Adrenal gland (tissue), 12 donors: ENCODE measurements around the gene SNX32. TPM values are rescaled to one million over a fixed set of nuclear protein-coding genes. Genes with fewer than 3 reads are reported as not detected.

ENCODE experiments used
- DNase-seq, 7 donors: peaks; one replicate each; pipeline ENCODE4 v3.0.0-alpha.2; 2019 to 2020
- H3K27ac ChIP-seq, 5 donors: fragments of 200-600 bp; sonication (generic) in 4 of 5; 1 replicate in 3 of 5; 2 replicates in 2 of 5; pipeline versions ENCODE4 v1.5.1 to v1.8.0; 2016 to 2020; ENCODE audit warnings: mild to moderate bottlenecking in 1 of 5
- H3K27me3 ChIP-seq: fragments of 200-600 bp; 2 replicates; pipeline ENCODE4 v1.8.0; 2021
- H3K36me3 ChIP-seq, 2 donors: fragments of 200-600 bp; replicated peaks in 1 of 2; 1 replicate in 1 of 2; 2 replicates in 1 of 2; pipeline versions ENCODE4 v1.5.1 to v1.8.0; 2018 to 2022
- H3K4me1 ChIP-seq, 2 donors: fragments of 200-600 bp; replicated peaks in 1 of 2; 1 replicate in 1 of 2; 2 replicates in 1 of 2; pipeline versions ENCODE4 v1.5.1 to v1.8.0; 2018 to 2021
- H3K4me3 ChIP-seq, 4 donors: fragments of 200-600 bp; sonication (generic) in 3 of 4; one replicate each; pipeline ENCODE4 v1.5.1; 2016 to 2018
- H3K9me3 ChIP-seq, 3 donors: fragments of 200-600 bp; sonication (generic) in 1 of 3; replicated peaks in 1 of 3; 1 replicate in 2 of 3; 2 replicates in 1 of 3; pipeline versions ENCODE4 v1.5.1 to v1.8.0; 2016 to 2021
- POLR2A ChIP-seq, 2 donors: fragments of 450-650 bp; IDR thresholded peaks; one replicate each; pipeline ENCODE4 v1.6.1; 2017; ENCODE audit warnings: antibody characterized with exemption in 2 of 2, mild to moderate bottlenecking in 2 of 2, moderate library complexity in 1 of 2
- WGBS, 4 donors: extraction: QIAGEN DNeasy Blood & Tissue Kit in 2 of 4; methylation state at CpG; one replicate each; pipeline versions ENCODE4 v1.1.5 to v1.1.7; 2013 to 2017; 5-methylcytosine and 5-hydroxymethylcytosine counted together
- intact Hi-C, 2 donors: fragments of 100-400 bp; cut with DNase I; formaldehyde crosslinking; loops; one replicate each; pipeline versions ENCODE4 v1.14.1 to v1.15.0; 2022 to 2023
- polyA plus RNA-seq, 3 donors: library from polyadenylated mRNA; stranded (reverse); fragments of 200-250 nt in 2 of 3; fragments of 350-450 nt in 1 of 3; fragmentation: Illumina TruSeq in 1 of 3; extraction: RNeasy Lipid Tissue Mini Kit (QIAGEN cat#74804) in 1 of 3; gene quantifications; one replicate each; pipeline ENCODE4 v1.2.3, GENCODE V29; 2013 to 2014
- total RNA-seq, 9 donors: library from RNA; depleted of rRNA in 4 of 9; stranded (reverse); fragments of >200 nt in 4 of 9; fragments of 120-200 nt in 1 of 9; fragmentation: NEBNext Ultra II Directional in 1 of 9; extraction: Animal tissue kit (Norgen Biotek cat#: 25700) in 1 of 9; gene quantifications; one replicate each; pipeline versions ENCODE4 v1.1.0 to v1.2.4, GENCODE V29; 2013 to 2023
- TF ChIP-seq, protein P1 (sequence below), 6 experiments: fragments of 450-650 bp in 4 of 6; fragments of 200-600 bp in 2 of 6; sonication (generic) in 1 of 6; IDR thresholded peaks; 1 replicate in 5 of 6; 2 replicates in 1 of 6; pipeline versions ENCODE4 v1.5.1 to v1.8.0; 2016 to 2021; ENCODE audit warnings: antibody characterized with exemption in 6 of 6, mild to moderate bottlenecking in 2 of 6, moderate library complexity in 1 of 6
- donor health status: healthy with polysubstance abuse.
- donor health status: Bipolar disorder and iron deficiency.
- donor health status: DM: yes; HTN: yes; CAD: no.
- donor health status: DM: no; HTN: no; CAD: no.
- donor health status: DM: no; HTN: no; CAD: no.
- donor health status: DM: yes; HTN: yes; CAD: no.

Gene SNX32
- total and polyA plus RNA-seq, 12 donors = 0.11 to 1.2 (median 0.50) TPM; not detected in 3

DNA sequence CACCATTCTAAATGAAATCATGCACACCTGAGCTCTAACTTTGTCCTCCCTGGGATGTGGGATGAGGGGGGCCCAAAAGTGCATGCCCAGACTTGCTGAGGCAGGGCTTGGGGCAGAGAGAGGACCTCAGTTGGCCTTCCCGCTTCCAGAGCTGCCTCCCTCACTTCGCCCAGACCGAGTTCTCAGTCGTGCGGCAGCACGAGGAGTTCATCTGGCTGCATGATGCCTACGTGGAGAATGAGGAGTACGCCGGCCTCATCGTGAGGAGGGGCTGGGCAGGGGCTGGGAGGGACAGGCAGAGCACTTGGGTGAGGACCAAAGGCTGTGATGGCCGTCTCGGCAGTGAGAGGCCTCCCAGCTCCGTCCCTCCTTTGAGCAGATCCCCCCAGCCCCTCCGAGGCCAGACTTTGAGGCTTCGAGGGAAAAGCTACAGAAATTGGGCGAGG, 16.0 kb downstream of the SNX32 start:
- H3K9me3 ChIP-seq = no peaks in the 10 kb centered on the region

DNA sequence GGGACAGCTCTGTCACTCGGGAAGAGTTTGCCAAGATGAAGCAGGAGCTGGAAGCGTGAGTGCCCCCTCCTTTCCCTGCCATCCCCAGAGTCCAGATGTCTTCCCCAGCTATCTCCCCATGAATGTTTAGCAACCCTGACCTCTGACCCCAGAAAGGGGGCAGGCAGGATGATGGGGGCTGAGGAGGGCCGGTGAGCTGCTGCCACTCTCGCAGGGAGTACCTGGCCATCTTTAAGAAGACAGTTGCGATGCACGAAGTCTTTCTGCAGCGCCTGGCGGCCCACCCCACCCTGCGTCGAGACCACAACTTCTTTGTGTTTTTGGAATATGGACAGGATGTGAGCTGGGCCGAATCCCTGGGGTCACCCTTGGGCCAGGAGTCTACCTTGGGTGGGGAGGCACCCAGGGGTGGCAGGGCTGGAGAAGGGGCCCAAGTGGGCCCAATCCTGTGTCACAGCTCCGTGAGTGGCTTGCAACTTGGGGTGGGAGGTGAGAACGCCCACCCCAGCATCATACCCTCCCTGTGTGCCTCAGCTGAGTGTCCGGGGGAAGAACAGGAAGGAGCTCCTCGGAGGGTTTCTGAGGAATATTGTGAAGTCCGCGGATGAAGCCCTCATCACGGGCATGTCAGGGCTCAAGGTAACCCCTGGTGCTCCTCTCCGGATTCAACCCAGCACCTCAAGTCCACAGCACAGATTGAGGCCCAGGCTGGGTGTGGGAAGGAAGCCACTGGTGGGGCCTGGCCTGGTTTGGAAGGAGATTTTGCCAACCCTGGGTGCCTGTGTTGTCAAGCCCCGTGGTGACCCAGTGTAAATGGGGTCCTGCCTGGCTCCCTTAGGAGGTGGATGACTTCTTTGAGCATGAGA, 16.7 kb downstream of the SNX32 start:
- H3K4me1 ChIP-seq = peaks cover 0 to 3% of the 10 kb centered on the region in 2 donors
- DNase-seq = peak in 1 of 7 donors; percentile 30
- TF ChIP-seq, protein P1, sequence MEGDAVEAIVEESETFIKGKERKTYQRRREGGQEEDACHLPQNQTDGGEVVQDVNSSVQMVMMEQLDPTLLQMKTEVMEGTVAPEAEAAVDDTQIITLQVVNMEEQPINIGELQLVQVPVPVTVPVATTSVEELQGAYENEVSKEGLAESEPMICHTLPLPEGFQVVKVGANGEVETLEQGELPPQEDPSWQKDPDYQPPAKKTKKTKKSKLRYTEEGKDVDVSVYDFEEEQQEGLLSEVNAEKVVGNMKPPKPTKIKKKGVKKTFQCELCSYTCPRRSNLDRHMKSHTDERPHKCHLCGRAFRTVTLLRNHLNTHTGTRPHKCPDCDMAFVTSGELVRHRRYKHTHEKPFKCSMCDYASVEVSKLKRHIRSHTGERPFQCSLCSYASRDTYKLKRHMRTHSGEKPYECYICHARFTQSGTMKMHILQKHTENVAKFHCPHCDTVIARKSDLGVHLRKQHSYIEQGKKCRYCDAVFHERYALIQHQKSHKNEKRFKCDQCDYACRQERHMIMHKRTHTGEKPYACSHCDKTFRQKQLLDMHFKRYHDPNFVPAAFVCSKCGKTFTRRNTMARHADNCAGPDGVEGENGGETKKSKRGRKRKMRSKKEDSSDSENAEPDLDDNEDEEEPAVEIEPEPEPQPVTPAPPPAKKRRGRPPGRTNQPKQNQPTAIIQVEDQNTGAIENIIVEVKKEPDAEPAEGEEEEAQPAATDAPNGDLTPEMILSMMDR (IDR thresholded peaks at IDR 0.05) = no peak
- TF ChIP-seq POLR2A (IDR thresholded peaks at IDR 0.05) = no peak
- no peak overlapping the region for H3K4me3 ChIP-seq
- intact Hi-C loops = no loop called here
- no peaks in the 10 kb centered on the region for H3K9me3 ChIP-seq
- WGBS, 4 donors = 68 to 80% (median 76%) methylated on average over 6 to 20 of the region's 20 CpGs
- H3K36me3 ChIP-seq = peaks cover 0 to 39% of the 10 kb centered on the region in 2 donors
- no peak overlapping the region for H3K27ac ChIP-seq
- no peaks in the 10 kb centered on the region for H3K27me3 ChIP-seq

More for the DNA sequence above, 16.0 kb downstream of the SNX32 start:
- Histone ChIP-seq H3K27ac (no peak overlapping the region), H3K4me1 (no peaks in the 10 kb centered on the region), H3K4me3 (no peak overlapping the region), H3K27me3 (no peaks in the 10 kb centered on the region), H3K36me3 (peaks cover 0 to 32% of the 10 kb centered on the region in 2 donors)
- intact Hi-C loops = no loop called here
- no peak for DNase-seq
- WGBS, 4 donors = 45 to 56% (median 49%) methylated on average over 12 to 16 of the region's 16 CpGs
- TF ChIP-seq, protein P1 (IDR thresholded peaks at IDR 0.05) = no peak
- TF ChIP-seq POLR2A (IDR thresholded peaks at IDR 0.05) = no peak

DNA sequence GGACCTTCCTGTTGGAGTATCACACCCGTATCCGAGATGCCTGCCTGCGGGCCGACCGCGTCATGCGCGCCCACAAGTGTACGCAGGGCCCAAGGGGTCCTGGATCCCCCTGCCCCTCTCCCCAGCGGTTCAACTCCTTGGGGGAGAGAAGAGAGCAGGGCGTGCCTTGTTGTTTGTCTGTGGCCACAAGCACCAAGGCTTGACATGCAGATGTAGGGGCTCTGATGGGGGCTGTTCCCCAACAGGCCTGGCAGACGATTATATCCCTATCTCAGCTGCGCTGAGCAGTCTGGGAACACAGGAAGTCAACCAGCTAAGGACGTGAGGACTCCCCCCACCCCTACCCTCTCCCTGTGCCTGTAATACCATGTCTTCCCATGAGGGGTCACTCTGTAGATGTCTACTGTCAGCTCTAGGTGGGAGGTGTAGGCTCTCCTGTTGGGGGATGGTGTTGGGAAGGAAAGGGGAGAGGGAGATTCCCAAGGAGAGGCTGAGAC, 17.4 kb downstream of the SNX32 start:
- TF ChIP-seq POLR2A (IDR thresholded peaks at IDR 0.05) = peak in 1 of 2 donors; percentile 7
- TF ChIP-seq, protein P1 (IDR thresholded peaks at IDR 0.05) = peak in 5 of 6 experiments; percentile 10 to 49 (median 24)
- DNase-seq = no peak
- H3K4me1 ChIP-seq = peaks cover 0 to 7% of the 10 kb centered on the region in 2 donors
- H3K27me3 ChIP-seq = no peaks in the 10 kb centered on the region
- no peak overlapping the region for H3K27ac ChIP-seq
- H3K36me3 ChIP-seq = peaks cover 0 to 46% of the 10 kb centered on the region in 2 donors
- intact Hi-C loops = no loop called here
- no peaks in the 10 kb centered on the region for H3K9me3 ChIP-seq
- 85 to 89% (median 88%) methylated on average over 9 to 14 of the region's 14 CpGs for WGBS, 4 donors
- no peak overlapping the region for H3K4me3 ChIP-seq

DNA sequence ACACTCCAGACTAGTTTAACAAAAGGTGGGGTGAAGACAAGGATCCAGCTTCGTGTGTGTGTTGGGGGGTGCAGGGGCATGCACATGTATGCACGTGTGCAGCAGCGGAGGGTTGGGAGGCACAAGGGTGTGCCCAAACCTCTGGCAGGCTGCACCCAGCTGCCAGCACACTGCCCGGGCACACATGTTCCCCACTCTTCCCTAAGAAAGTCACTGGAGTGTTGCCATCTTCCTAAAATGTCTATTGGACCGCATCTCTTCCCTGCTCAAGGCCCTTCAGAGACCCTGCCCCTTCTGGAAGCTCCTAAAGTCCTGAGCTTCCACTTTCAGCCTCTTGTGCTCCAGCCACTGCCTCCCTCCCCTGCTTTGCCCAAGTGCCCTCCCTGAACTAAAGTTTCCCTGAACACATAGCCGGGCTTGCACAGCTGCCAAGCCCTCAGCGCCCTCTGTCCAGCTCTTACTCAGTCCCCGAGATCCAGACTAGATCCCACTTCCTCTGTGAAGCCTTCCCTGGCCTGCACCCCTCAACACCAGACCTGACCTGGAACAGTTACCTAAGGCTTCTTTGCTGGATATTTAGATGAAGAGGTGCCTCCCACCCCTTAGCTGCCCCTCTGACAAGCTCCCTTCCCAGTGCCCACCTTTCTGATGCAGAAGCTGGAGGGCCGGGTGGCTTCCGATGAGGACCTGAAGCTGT, 18.2 kb downstream of the SNX32 start:
- TF ChIP-seq POLR2A (IDR thresholded peaks at IDR 0.05) = no peak
- TF ChIP-seq, protein P1 (IDR thresholded peaks at IDR 0.05) = no peak
- DNase-seq = no peak
- Histone ChIP-seq H3K27ac (no peak overlapping the region), H3K4me1 (peaks cover 5 to 13% of the 10 kb centered on the region in 2 donors), H3K27me3 (no peaks in the 10 kb centered on the region), H3K9me3 (no peaks in the 10 kb centered on the region), H3K36me3 (peaks cover 0 to 46% of the 10 kb centered on the region in 2 donors), H3K4me3 (no peak overlapping the region)
- 86 to 92% (median 89%) methylated on average over 7 to 10 of the region's 10 CpGs for WGBS, 4 donors
- intact Hi-C loops = no loop called here
